IPS-18c (cell line): ENCODE data around the gene ANK3.

ENCODE experiments used
- H3K4me3 ChIP-seq: 2 replicates; pipeline ENCODE4 v1.7.0; 2013; ENCODE audit warnings: low read depth, mild to moderate bottlenecking, low read length, moderate library complexity; ENCODE audit not compliant: insufficient read depth
- H3K9me3 ChIP-seq: one replicate; pipeline ENCODE4 v1.6.1; 2013; ENCODE audit warnings: mild to moderate bottlenecking, low read length, moderate library complexity; ENCODE audit not compliant: control insufficient read depth, insufficient read depth

ANK3 gene

GRCh38 chr10:60338002-60338564 is 51.6 kb downstream of the ANK3 start:
- Histone ChIP-seq H3K9me3 (no peaks in the 10 kb centered on the region), H3K4me3 (no peak overlapping the region)

- H3K9me3 ChIP-seq: no peaks in the 10 kb centered on the region
Observed at GRCh38 chr10:60336901-60337630, 52.6 kb downstream of the ANK3 start.

GRCh38 chr10:60335708-60336107 is 54.0 kb downstream of the ANK3 start:
- Histone ChIP-seq H3K4me3 (no peak overlapping the region), H3K9me3 (no peaks in the 10 kb centered on the region)

More at GRCh38 chr10:60336901-60337630, 52.6 kb downstream of the ANK3 start:
- H3K4me3 ChIP-seq: no peak overlapping the region

- Histone ChIP-seq H3K9me3 (no peaks in the 10 kb centered on the region), H3K4me3 (no peak overlapping the region)
Observed at GRCh38 chr10:60334991-60335390, 54.7 kb downstream of the ANK3 start.

GRCh38 chr10:60332371-60332770 is 57.3 kb downstream of the ANK3 start:
- no peaks in the 10 kb centered on the region for H3K9me3 ChIP-seq
- H3K4me3 ChIP-seq: no peak overlapping the region

- Histone ChIP-seq H3K4me3 (no peak overlapping the region), H3K9me3 (no peaks in the 10 kb centered on the region)
Observed at GRCh38 chr10:60331886-60332285, 57.8 kb downstream of the ANK3 start.

- Histone ChIP-seq H3K9me3 (no peaks in the 10 kb centered on the region), H3K4me3 (no peak overlapping the region)
Observed at GRCh38 chr10:60323162-60323561, 66.5 kb downstream of the ANK3 start.

GRCh38 chr10:60320666-60321065 is 69.0 kb downstream of the ANK3 start:
- Histone ChIP-seq H3K9me3 (no peaks in the 10 kb centered on the region), H3K4me3 (no peak overlapping the region)

- H3K4me3 ChIP-seq: no peak overlapping the region
- no peaks in the 10 kb centered on the region for H3K9me3 ChIP-seq
Observed at GRCh38 chr10:60316029-60316428, 73.6 kb downstream of the ANK3 start.

GRCh38 chr10:60315311-60315710 is 74.4 kb downstream of the ANK3 start:
- H3K9me3 ChIP-seq: no peaks in the 10 kb centered on the region
- no peak overlapping the region for H3K4me3 ChIP-seq

GRCh38 chr10:60314069-60314940 is 75.4 kb downstream of the ANK3 start:
- Histone ChIP-seq H3K9me3 (no peaks in the 10 kb centered on the region), H3K4me3 (no peak overlapping the region)

GRCh38 chr10:60313589-60313952 is 76.1 kb downstream of the ANK3 start:
- H3K9me3 ChIP-seq: no peaks in the 10 kb centered on the region
- no peak overlapping the region for H3K4me3 ChIP-seq

GRCh38 chr10:60312818-60313588 is 76.7 kb downstream of the ANK3 start:
- H3K9me3 ChIP-seq: no peaks in the 10 kb centered on the region
- no peak overlapping the region for H3K4me3 ChIP-seq

- Histone ChIP-seq H3K9me3 (no peaks in the 10 kb centered on the region), H3K4me3 (no peak overlapping the region)
Observed at GRCh38 chr10:60311821-60312220, 77.9 kb downstream of the ANK3 start.

- Histone ChIP-seq H3K9me3 (no peaks in the 10 kb centered on the region), H3K4me3 (no peak overlapping the region)
Observed at GRCh38 chr10:60310740-60311139, 78.9 kb downstream of the ANK3 start.

- Histone ChIP-seq H3K4me3 (no peak overlapping the region), H3K9me3 (no peaks in the 10 kb centered on the region)
Observed at GRCh38 chr10:60309891-60310290, 79.8 kb downstream of the ANK3 start.

GRCh38 chr10:60309371-60309770 is 80.3 kb downstream of the ANK3 start:
- H3K9me3 ChIP-seq: no peaks in the 10 kb centered on the region
- no peak overlapping the region for H3K4me3 ChIP-seq
